Parietal lobe (tissue), 1 donor: ENCODE measurements around the gene ACP7. TPM values are rescaled to one million over a fixed set of nuclear protein-coding genes. Genes with fewer than 3 reads are reported as not detected.

Experiments
- total RNA-seq: library from RNA; depleted of rRNA; stranded (reverse); fragments of >200 nt; gene quantifications from one replicate; pipeline ENCODE4 v1.2.3, GENCODE V29; 2014

The ACP7 gene, protein sequence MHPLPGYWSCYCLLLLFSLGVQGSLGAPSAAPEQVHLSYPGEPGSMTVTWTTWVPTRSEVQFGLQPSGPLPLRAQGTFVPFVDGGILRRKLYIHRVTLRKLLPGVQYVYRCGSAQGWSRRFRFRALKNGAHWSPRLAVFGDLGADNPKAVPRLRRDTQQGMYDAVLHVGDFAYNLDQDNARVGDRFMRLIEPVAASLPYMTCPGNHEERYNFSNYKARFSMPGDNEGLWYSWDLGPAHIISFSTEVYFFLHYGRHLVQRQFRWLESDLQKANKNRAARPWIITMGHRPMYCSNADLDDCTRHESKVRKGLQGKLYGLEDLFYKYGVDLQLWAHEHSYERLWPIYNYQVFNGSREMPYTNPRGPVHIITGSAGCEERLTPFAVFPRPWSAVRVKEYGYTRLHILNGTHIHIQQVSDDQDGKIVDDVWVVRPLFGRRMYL
- total RNA-seq: not detected

DNA sequence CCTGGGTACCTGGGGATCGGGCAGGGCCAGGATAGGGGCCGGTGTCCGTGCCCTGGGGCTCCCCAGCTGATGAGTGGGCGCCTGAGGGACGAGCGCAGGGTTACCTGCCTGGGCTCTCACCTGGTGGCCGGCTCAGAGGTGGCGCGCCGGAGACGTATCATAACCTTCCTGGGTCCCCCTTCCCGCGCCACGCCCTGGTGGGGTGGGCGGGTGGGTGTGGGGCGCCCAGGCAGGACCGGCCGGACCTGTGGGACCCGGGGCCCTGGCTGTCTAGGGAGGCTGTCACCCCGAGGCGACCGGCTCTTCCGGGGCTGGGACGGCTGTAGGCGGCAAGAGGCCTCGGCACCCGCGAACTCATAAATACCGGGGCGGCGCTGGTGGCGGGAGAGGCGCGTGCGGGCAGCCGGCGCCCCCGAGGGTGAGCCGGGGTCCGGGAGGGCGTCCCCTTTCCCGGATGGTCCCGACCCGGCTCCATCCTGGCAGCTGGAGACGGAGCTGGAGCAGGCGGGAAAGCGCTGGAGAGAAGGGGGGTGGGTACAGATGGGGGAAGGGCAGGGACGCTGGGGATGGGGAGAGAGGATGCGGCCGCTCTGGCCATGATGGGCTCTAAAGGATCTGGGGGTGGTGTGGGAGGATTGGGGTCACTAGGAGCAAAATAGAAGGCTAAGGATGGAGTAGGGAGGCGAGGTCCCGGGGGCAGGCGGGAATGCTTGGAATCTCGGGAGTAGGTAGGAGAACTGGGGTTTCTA is at the start of gene ACP7:
TSS of gene ACP7 (plus strand) at position 386 of the 749 bp plus-strand sequence. CDS start 902 bp downstream, outside the sequence.

DNA sequence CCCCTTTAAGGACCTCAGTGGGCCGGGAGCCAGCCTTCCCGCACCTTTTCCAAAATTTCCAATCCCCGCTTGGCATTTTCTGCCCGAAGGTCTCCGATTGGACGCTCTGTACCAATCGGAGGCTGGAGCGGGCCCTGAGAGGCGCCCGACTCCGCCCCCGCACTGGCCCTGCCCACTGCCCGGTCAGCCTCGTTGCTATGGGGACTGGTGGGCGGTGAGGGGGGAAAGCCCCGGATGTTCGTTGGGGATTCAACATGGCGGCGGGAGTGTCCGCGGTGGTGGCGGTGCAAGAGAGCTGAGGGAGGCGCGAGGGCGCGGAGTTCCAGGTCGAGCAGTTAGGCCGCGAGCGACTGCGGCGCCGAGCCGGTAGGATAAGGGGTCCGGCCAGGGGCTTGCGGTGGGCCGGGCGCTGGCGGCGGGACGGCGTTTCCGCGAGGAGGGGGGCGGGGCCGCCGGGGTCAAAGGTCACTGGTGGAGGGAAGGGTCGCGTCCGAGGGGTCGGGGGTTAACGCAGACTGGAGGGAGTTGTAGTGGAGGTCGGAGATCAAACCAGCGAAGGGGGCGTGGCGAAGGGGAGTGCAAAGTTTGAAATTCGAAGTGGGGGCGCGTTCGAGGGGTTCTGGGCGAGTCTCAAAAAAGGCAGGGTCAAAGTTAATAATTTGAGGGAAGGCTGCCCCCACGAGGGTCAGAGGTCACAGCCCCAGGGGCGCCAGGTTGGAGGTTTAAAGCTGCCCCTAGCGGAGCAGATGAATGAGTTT is 41.6 kb downstream of the ACP7 start, which contains the start of gene PAK4:
TSS of gene PAK4 (plus strand) at position 233 of the 758 bp plus-strand sequence. CDS start 43,768 bp downstream, outside the sequence.

Other genes starting within 250 kb of the ACP7 start
- 245 TPM for gene HNRNPL, start 234.4 kb upstream of the ACP7 start, total RNA-seq
- gene RINL, start 206.1 kb upstream of the ACP7 start, total RNA-seq: 2.2 TPM
- gene SIRT2, start 184.8 kb upstream of the ACP7 start, total RNA-seq: 86.1 TPM
- gene NFKBIB, start 184.4 kb upstream of the ACP7 start, total RNA-seq: 3.8 TPM
- 2.5 TPM for gene CCER2, start 172.2 kb upstream of the ACP7 start, total RNA-seq
- gene SARS2, start 153.6 kb upstream of the ACP7 start, total RNA-seq: 15.3 TPM
- gene MRPS12, start 153.4 kb upstream of the ACP7 start, total RNA-seq: 13.1 TPM
- 9.1 TPM for gene FBXO17, start 108.6 kb upstream of the ACP7 start, total RNA-seq
- 5.9 TPM for gene FBXO27, start 51.8 kb upstream of the ACP7 start, total RNA-seq
- 2.5 TPM for gene PAK4, start 41.4 kb downstream of the ACP7 start, total RNA-seq
- not detected for gene NCCRP1, start 112.6 kb downstream of the ACP7 start, total RNA-seq
- not detected for gene SYCN, start 119.9 kb downstream of the ACP7 start, total RNA-seq
- not detected for gene IFNL3, start 160.6 kb downstream of the ACP7 start, total RNA-seq
- not detected for gene IFNL4, start 164.5 kb downstream of the ACP7 start, total RNA-seq
- gene IFNL2, start 184.0 kb downstream of the ACP7 start, total RNA-seq: not detected
- not detected for gene IFNL1, start 212.0 kb downstream of the ACP7 start, total RNA-seq
- 9.4 TPM for gene LRFN1, start 236.5 kb downstream of the ACP7 start, total RNA-seq